Measurements from ENCODE around the gene SGCD.

The SGCD gene

GRCh38 chr5:156534085-156534484, 207.1 kb downstream of the SGCD start:
- no peak overlapping the region for H3K4me3 ChIP-seq (ENCODE audit: low read length)
- H3K36me3 ChIP-seq (replicated peaks; ENCODE audit: low read depth, low read length) = no peaks in the 10 kb centered on the region
- H3K9ac ChIP-seq (ENCODE audit: low read length) = no peak overlapping the region
- no peaks in the 10 kb centered on the region for H3K27me3 ChIP-seq (ENCODE audit: low read depth, low read length)
- H2AFZ ChIP-seq (ENCODE audit: low read depth, low read length) = no peak overlapping the region
- H3K27ac ChIP-seq (ENCODE audit: low read length) = no peak overlapping the region
- no peaks in the 10 kb centered on the region for H3K79me2 ChIP-seq (ENCODE audit: low read length)
- H3K4me1 ChIP-seq (ENCODE audit: low read length) = no peaks in the 10 kb centered on the region
- no peak overlapping the region for H3K4me2 ChIP-seq (ENCODE audit: low read length)
- TF ChIP-seq CTCF (IDR thresholded peaks at IDR 0.05; ENCODE audit: low read depth, low read length) (no peak), EZH2phosphoT487 (IDR thresholded peaks at IDR 0.05; ENCODE audit: low read depth) (no peak)
- H4K20me1 ChIP-seq (ENCODE audit: insufficient read depth, low read length) = no peaks in the 10 kb centered on the region
- no peaks in the 10 kb centered on the region for H3K9me3 ChIP-seq (ENCODE audit: insufficient read depth, low read length)

GRCh38 chr5:156534906-156535485, 208.0 kb downstream of the SGCD start:
- H2AFZ ChIP-seq (ENCODE audit: low read depth, low read length) = no peak overlapping the region
- H3K9ac ChIP-seq (ENCODE audit: low read length) = no peak overlapping the region
- H3K4me2 ChIP-seq (ENCODE audit: low read length) = no peak overlapping the region
- no peaks in the 10 kb centered on the region for H3K9me3 ChIP-seq (ENCODE audit: insufficient read depth, low read length)
- no peaks in the 10 kb centered on the region for H3K27me3 ChIP-seq (ENCODE audit: low read depth, low read length)
- H4K20me1 ChIP-seq (ENCODE audit: insufficient read depth, low read length) = no peaks in the 10 kb centered on the region
- no peak overlapping the region for H3K4me3 ChIP-seq (ENCODE audit: low read length)
- H3K4me1 ChIP-seq (ENCODE audit: low read length) = no peaks in the 10 kb centered on the region
- no peak for TF ChIP-seq EZH2phosphoT487 (IDR thresholded peaks at IDR 0.05; ENCODE audit: low read depth)
- no peak for TF ChIP-seq CTCF (IDR thresholded peaks at IDR 0.05; ENCODE audit: low read depth, low read length)
- H3K36me3 ChIP-seq (replicated peaks; ENCODE audit: low read depth, low read length) = no peaks in the 10 kb centered on the region
- no peaks in the 10 kb centered on the region for H3K79me2 ChIP-seq (ENCODE audit: low read length)
- H3K27ac ChIP-seq (ENCODE audit: low read length) = no peak overlapping the region

DNA sequence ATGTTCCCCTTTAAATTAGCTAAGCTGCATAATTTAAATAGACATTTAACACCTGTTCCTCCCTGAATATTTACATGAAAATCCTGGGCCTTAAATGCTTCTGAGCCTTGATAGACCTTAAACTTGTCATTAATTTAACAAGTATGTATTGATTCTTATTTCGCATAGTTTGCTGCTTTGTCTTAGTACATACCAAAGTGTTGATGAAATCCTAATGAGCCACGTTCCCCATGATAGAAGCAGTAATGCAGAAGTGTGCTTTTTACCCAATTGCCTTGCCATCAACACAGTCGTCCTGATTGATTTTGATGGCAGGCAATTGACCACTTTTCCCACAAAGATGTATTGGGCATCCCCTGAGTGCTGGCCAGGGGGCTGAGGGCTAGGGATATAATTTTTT, 213.5 kb downstream of the SGCD start:
- H3K9me3 ChIP-seq (ENCODE audit: insufficient read depth, low read length) = no peaks in the 10 kb centered on the region
- no peak overlapping the region for H3K9ac ChIP-seq (ENCODE audit: low read length)
- H3K27me3 ChIP-seq (ENCODE audit: low read depth, low read length) = no peaks in the 10 kb centered on the region
- H3K79me2 ChIP-seq (ENCODE audit: low read length) = no peaks in the 10 kb centered on the region
- H3K27ac ChIP-seq (ENCODE audit: low read length) = no peak overlapping the region
- H2AFZ ChIP-seq (ENCODE audit: low read depth, low read length) = no peak overlapping the region
- H3K4me3 ChIP-seq (ENCODE audit: low read length) = no peak overlapping the region
- H3K36me3 ChIP-seq (replicated peaks; ENCODE audit: low read depth, low read length) = no peaks in the 10 kb centered on the region
- no peak for TF ChIP-seq EZH2phosphoT487 (IDR thresholded peaks at IDR 0.05; ENCODE audit: low read depth)
- no peak for TF ChIP-seq CTCF (IDR thresholded peaks at IDR 0.05; ENCODE audit: low read depth, low read length)
- H3K4me2 ChIP-seq (ENCODE audit: low read length) = no peak overlapping the region
- H4K20me1 ChIP-seq (ENCODE audit: insufficient read depth, low read length) = no peaks in the 10 kb centered on the region
- H3K4me1 ChIP-seq (ENCODE audit: low read length) = no peaks in the 10 kb centered on the region

DNA sequence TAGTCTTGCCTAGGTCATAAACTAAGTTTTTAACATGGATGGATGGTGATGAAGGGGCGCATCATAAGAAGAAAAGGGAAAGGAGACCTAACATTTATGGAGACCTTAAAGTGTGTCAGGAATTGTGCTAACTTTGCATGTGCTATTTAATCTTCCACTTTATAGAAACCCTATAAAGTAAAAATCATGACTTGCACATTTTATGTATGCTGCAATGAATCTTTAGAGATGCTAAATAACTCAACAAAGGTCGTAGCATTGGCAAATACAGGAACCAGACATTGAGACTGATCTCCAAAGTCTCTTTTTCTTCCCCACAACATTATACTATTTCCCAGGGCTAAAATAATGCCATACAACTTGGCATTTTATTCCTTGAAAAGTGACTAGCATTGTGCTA, 214.6 kb downstream of the SGCD start:
- H3K79me2 ChIP-seq (ENCODE audit: low read length) = no peaks in the 10 kb centered on the region
- H2AFZ ChIP-seq (ENCODE audit: low read depth, low read length) = no peak overlapping the region
- no peak overlapping the region for H3K4me2 ChIP-seq (ENCODE audit: low read length)
- no peaks in the 10 kb centered on the region for H4K20me1 ChIP-seq (ENCODE audit: insufficient read depth, low read length)
- H3K27me3 ChIP-seq (ENCODE audit: low read depth, low read length) = no peaks in the 10 kb centered on the region
- H3K9me3 ChIP-seq (ENCODE audit: insufficient read depth, low read length) = no peaks in the 10 kb centered on the region
- no peaks in the 10 kb centered on the region for H3K4me1 ChIP-seq (ENCODE audit: low read length)
- no peak overlapping the region for H3K4me3 ChIP-seq (ENCODE audit: low read length)
- H3K36me3 ChIP-seq (replicated peaks; ENCODE audit: low read depth, low read length) = no peaks in the 10 kb centered on the region
- TF ChIP-seq CTCF (IDR thresholded peaks at IDR 0.05; ENCODE audit: low read depth, low read length) (no peak), EZH2phosphoT487 (IDR thresholded peaks at IDR 0.05; ENCODE audit: low read depth) (no peak)
- H3K27ac ChIP-seq (ENCODE audit: low read length) = no peak overlapping the region
- H3K9ac ChIP-seq (ENCODE audit: low read length) = no peak overlapping the region
